K562 (cell line): ENCODE measurements around the gene PLCB4. TPM values are rescaled to one million over a fixed set of nuclear protein-coding genes. Genes with fewer than 3 reads are reported as not detected.

Source experiments
- ATAC-seq: fragments of 200-7000 bp; cut with Tn5 transposase; 3 replicates; pipeline ENCODE4 v1.9.1; 2020; ENCODE audit warnings: moderate library complexity
- BruUV-seq: library from RNA; stranded (reverse); fragments of 400-500 nt; replicated peaks from 2 replicates; lab custom pipeline; 2021; lab: Mats Ljungman, UMichigan
- CTCF ChIA-PET: fragments of 300-600 bp; formaldehyde crosslinking; extraction: SDS; loops from one replicate; lab custom pipeline; 2021; ENCODE audit warnings: low intra/inter-chr PET ratio; lab: Yijun Ruan, JAX
- POLR2A ChIA-PET: fragments of 300-600, 350-650 bp; sonication (Branson Sonifier 250); formaldehyde crosslinking; extraction: SDS; loops from one replicate; lab custom pipeline; 2021; ENCODE audit warnings: antibody characterized with exemption, inconsistent platforms; lab: Yijun Ruan, JAX
- DNase-seq, 4 experiments: peaks; one replicate each; pipeline versions ENCODE4 v3.0.0 to v3.0.0-alpha.2; 2011 to 2018; ENCODE audit warnings: low spot score in 3 of 4, mixed read lengths in 3 of 4; ENCODE audit errors: extremely low read depth in 1 of 4
- FAIRE-seq: peaks from 2 replicates; lab custom pipeline; 2011; peaks lifted over from hg19 to GRCh38; lab: Jason Lieb, UNC
- H2AFZ ChIP-seq: 2 replicates; pipeline ENCODE4 v1.6.0; 2011; ENCODE audit warnings: low read depth, low read length, control low read depth, inconsistent platforms
- H3K27ac ChIP-seq: fragments of 200-600 bp; 3 replicates; pipeline ENCODE4 v1.8.0; 2011; ENCODE audit warnings: low read depth, mild to moderate bottlenecking, control low read depth, inconsistent platforms, low read length, moderate library complexity, mixed read lengths; ENCODE audit errors: extremely low read depth
- H3K27me3 ChIP-seq, 2 experiments: fragments of 300-600 bp in 1 of 2; 2 replicates in 1 of 2; 3 replicates in 1 of 2; pipeline versions ENCODE4 v1.6.0 to v1.8.0; 2011; ENCODE audit warnings: inconsistent platforms in 2 of 2, low read length in 2 of 2, mild to moderate bottlenecking in 1 of 2, mixed read lengths in 1 of 2, moderate library complexity in 1 of 2; ENCODE audit not compliant: control insufficient read depth in 2 of 2, insufficient read depth in 2 of 2
- H3K36me3 ChIP-seq: fragments of 300-600 bp; 3 replicates; pipeline ENCODE4 v1.8.0; 2011; ENCODE audit warnings: mild to moderate bottlenecking, low read length, inconsistent platforms; ENCODE audit not compliant: control insufficient read depth, insufficient read depth
- H3K4me1 ChIP-seq, 2 experiments: fragments of 200-600 bp in 1 of 2; replicated peaks in 1 of 2; 2 replicates in 1 of 2; 3 replicates in 1 of 2; pipeline versions ENCODE4 v1.5.1 to v1.8.0; 2011; ENCODE audit warnings: inconsistent platforms in 2 of 2, low read length in 2 of 2, mild to moderate bottlenecking in 1 of 2, mixed read lengths in 1 of 2, moderate library complexity in 1 of 2; ENCODE audit not compliant: control insufficient read depth in 2 of 2, insufficient read depth in 2 of 2
- H3K4me2 ChIP-seq: 2 replicates; pipeline ENCODE4 v1.6.1; 2011; ENCODE audit warnings: low read length, control low read depth, inconsistent platforms, mixed read lengths; ENCODE audit not compliant: insufficient read depth
- H3K4me3 ChIP-seq: fragments of 200-600 bp; sonication (generic), shearing (Covaris generic); 2 replicates; pipeline ENCODE4 v1.5.1; 2016; ENCODE audit warnings: control low read depth, inconsistent platforms
- H3K79me2 ChIP-seq: fragments of 200-600 bp; 3 replicates; pipeline ENCODE4 v1.8.0; 2011; ENCODE audit warnings: low read length, inconsistent platforms; ENCODE audit not compliant: control insufficient read depth, insufficient read depth
- H3K9ac ChIP-seq, 2 experiments: 2 replicates each; pipeline versions ENCODE4 v1.6.0 to v1.6.1; 2011; ENCODE audit warnings: low read depth in 2 of 2, low read length in 2 of 2, control low read depth in 1 of 2, inconsistent platforms in 1 of 2, mild to moderate bottlenecking in 1 of 2, mixed read lengths in 1 of 2; ENCODE audit not compliant: insufficient read depth in 1 of 2
- H3K9me1 ChIP-seq: one replicate; pipeline ENCODE4 v1.6.0; 2011; ENCODE audit warnings: inconsistent platforms, mild to moderate bottlenecking, low read length, moderate library complexity; ENCODE audit not compliant: control insufficient read depth, insufficient read depth
- H3K9me3 ChIP-seq: replicated peaks from 2 replicates; pipeline ENCODE4 v1.5.1; 2011; ENCODE audit warnings: low read depth, low read length, inconsistent platforms; ENCODE audit not compliant: control insufficient read depth, insufficient read depth
- H4K20me1 ChIP-seq: replicated peaks from 2 replicates; pipeline ENCODE4 v1.6.1; 2011; ENCODE audit warnings: low read length, inconsistent platforms, mixed read lengths; ENCODE audit not compliant: control insufficient read depth, insufficient read depth
- HDAC6 ChIP-seq: IDR thresholded peaks from 2 replicates; pipeline ENCODE4 v1.6.1; 2012; ENCODE audit warnings: low read depth, mild to moderate bottlenecking, control low read depth, inconsistent platforms, low read length, moderate library complexity
- HNRNPL ChIP-seq: fragments of 200-400 bp; formaldehyde crosslinking; IDR thresholded peaks from 2 replicates; pipeline ENCODE4 v1.6.1; 2017; ENCODE audit warnings: low read depth, mild to moderate bottlenecking, low read length
- KDM1A ChIP-seq, 2 experiments: fragments of 450-650 bp; IDR thresholded peaks; 2 replicates each; pipeline ENCODE4 v1.6.1; 2016; ENCODE audit warnings: mild to moderate bottlenecking in 2 of 2
- MCM7 ChIP-seq, 2 experiments: fragments of 450-650 bp; IDR thresholded peaks; 2 replicates each; pipeline ENCODE4 v1.6.1; 2016 to 2018
- NCOA4 ChIP-seq: fragments of 450-650 bp; IDR thresholded peaks from 2 replicates; pipeline ENCODE4 v1.6.1; 2018; ENCODE audit warnings: mild to moderate bottlenecking; ENCODE audit not compliant: partially characterized antibody
- NUFIP1 ChIP-seq: fragments of 450-650 bp; IDR thresholded peaks from 2 replicates; pipeline ENCODE4 v1.6.1; 2018; ENCODE audit not compliant: partially characterized antibody
- PBX2 ChIP-seq, 2 experiments: IDR thresholded peaks in 1 of 2; conservative IDR thresholded peaks in 1 of 2; 2 replicates each; pipeline ENCODE4 v1.6.1; 2016; ENCODE audit warnings: low read depth in 2 of 2, mild to moderate bottlenecking in 1 of 2, missing compliant biosample characterization in 1 of 2, missing genetic modification characterization in 1 of 2, moderate library complexity in 1 of 2
- POLR2A ChIP-seq: fragments of 450-650 bp; conservative IDR thresholded peaks from 2 replicates; pipeline ENCODE4 v1.6.1; 2016
- RBM17 ChIP-seq: fragments of 200-400 bp; formaldehyde crosslinking; IDR thresholded peaks from 2 replicates; pipeline ENCODE4 v1.6.1; 2017; ENCODE audit warnings: low read depth, mild to moderate bottlenecking, low read length, borderline replicate concordance
- TCF7L2 ChIP-seq: fragments of 150-350 bp; IDR thresholded peaks from 2 replicates; pipeline ENCODE4 v1.6.1; 2016; ENCODE audit warnings: low read depth, mild to moderate bottlenecking, low read length, moderate library complexity
- ZNF274 ChIP-seq: IDR thresholded peaks from 2 replicates; pipeline ENCODE4 v1.6.1; 2011; ENCODE audit warnings: low read depth, mild to moderate bottlenecking, low read length, moderate library complexity, borderline replicate concordance
- ZNF589 ChIP-seq: fragments of 200-800 bp; sonication (Bioruptor generic); IDR thresholded peaks from 2 replicates; pipeline ENCODE4 v1.6.1; 2016; ENCODE audit warnings: low read depth, missing genetic modification characterization, missing compliant biosample characterization
- WGBS: fragments of 100-300 bp; shearing (Covaris generic); methylation state at CpG from one replicate; pipeline ENCODE4 v1.1.6; 2016; ENCODE audit warnings: low coverage, mixed read lengths; ENCODE audit not compliant: insufficient coverage; ENCODE audit errors: missing lambda C conversion rate; 5-methylcytosine and 5-hydroxymethylcytosine counted together
- in situ Hi-C: fragments of 300-500 bp; cut with MboI; formaldehyde crosslinking; loops from 4 replicates; pipeline ENCODE4 v1.15.0; 2018; ENCODE audit warnings: inconsistent platforms, mixed read lengths
- intact Hi-C: fragments of 100-400 bp; cut with micrococcal nuclease; formaldehyde crosslinking; loops from 2 replicates; pipeline ENCODE4 v1.14.2; 2022
- polyA plus RNA-seq, 8 experiments: library from polyadenylated mRNA; depleted of rRNA in 4 of 8; stranded (reverse) in 5 of 8; unstranded in 3 of 8; fragments of >200 nt; fragmentation: Nextera tagmentation in 2 of 8; fragmentation: Illumina TruSeq in 1 of 8; extraction: Ambion mirVana in 2 of 8; extraction: Trizol in 1 of 8; gene quantifications; 2 replicates each; pipeline versions ENCODE4 v1.2.1 to v1.2.3, GENCODE V29; 2011 to 2014; ENCODE audit warnings: inconsistent platforms in 1 of 8, missing spikeins in 1 of 8
- total RNA-seq, 7 experiments: library from RNA; depleted of rRNA in 6 of 7; stranded (reverse); fragments of >200 nt in 6 of 7; fragmentation: Illumina TruSeq in 2 of 7; extraction: Trizol in 2 of 7; gene quantifications; 2 replicates each; pipeline versions ENCODE4 v1.2.1 to v1.2.3, GENCODE V29; 2011 to 2021; ENCODE audit warnings: low replicate concordance in 1 of 7
- TF ChIP-seq, protein P1 (sequence below): fragments of 250-450 bp; sonication (Bioruptor Pico); IDR thresholded peaks from 2 replicates; pipeline ENCODE4 v1.9.0; 2021; ENCODE audit warnings: mild to moderate bottlenecking

The PLCB4 gene
- total and polyA plus RNA-seq, 9 of the 15 experiments (the other 6 are each of a cell fraction or from before 2014, with no cell fraction given), result 0.20 to 2.9 (median 0.52) TPM

- no peak for TF ChIP-seq HNRNPL
- no peak for TF ChIP-seq KDM1A (IDR thresholded peaks at IDR 0.05)
- no peak for TF ChIP-seq ZNF274
Measured at GRCh38 chr20:9413001-9413400, 344.1 kb downstream of the PLCB4 start (continued).

GRCh38 chr20:9415426-9415825 is 346.5 kb downstream of the PLCB4 start:
- H3K4me1 ChIP-seq, result no peaks in the 10 kb centered on the region
- no peak overlapping the region for H3K27ac ChIP-seq
- no peak for TF ChIP-seq TCF7L2
- TF ChIP-seq PBX2 (CRISPR knock-in tag; IDR thresholded peaks at IDR 0.05; ENCODE audit: low read depth), result no peak
- TF ChIP-seq PBX2 (tag; conservative IDR thresholded peaks at IDR 0.05; ENCODE audit: low read depth), result no peak
- TF ChIP-seq, protein P1, sequence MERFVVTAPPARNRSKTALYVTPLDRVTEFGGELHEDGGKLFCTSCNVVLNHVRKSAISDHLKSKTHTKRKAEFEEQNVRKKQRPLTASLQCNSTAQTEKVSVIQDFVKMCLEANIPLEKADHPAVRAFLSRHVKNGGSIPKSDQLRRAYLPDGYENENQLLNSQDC (CRISPR knock-in tag), result no peak
- TF ChIP-seq HDAC6, result no peak
- no peak for TF ChIP-seq POLR2A
- no peak for TF ChIP-seq MCM7 (IDR thresholded peaks at IDR 0.05)
- no peak for TF ChIP-seq ZNF589 (CRISPR knock-in tag)
- TF ChIP-seq NCOA4, result no peak
- no peak for TF ChIP-seq RBM17
- TF ChIP-seq ZNF274, result no peak
- no peak for TF ChIP-seq NUFIP1
- no peaks in the 10 kb centered on the region for H3K9me1 ChIP-seq
- no peaks in the 10 kb centered on the region for H3K9me3 ChIP-seq
- H3K4me2 ChIP-seq, result no peak overlapping the region
- WGBS, result 0% methylated on average over 1 of the region's 2 CpGs
- in situ Hi-C loops, result no loop called here
- H2AFZ ChIP-seq, result no peak overlapping the region
- no peaks in the 10 kb centered on the region for H3K27me3 ChIP-seq
- no peak for FAIRE-seq
- no peak for DNase-seq
- CTCF ChIA-PET, result no interaction called here
- no peaks in the 10 kb centered on the region for H3K36me3 ChIP-seq
- no peak overlapping the region for H3K4me3 ChIP-seq
- no peaks in the 10 kb centered on the region for H3K79me2 ChIP-seq
- intact Hi-C loops, result no loop called here
- no peaks in the 10 kb centered on the region for H4K20me1 ChIP-seq
- no peak overlapping the region for H3K9ac ChIP-seq
- BruUV-seq, result no TSS peak
- POLR2A ChIA-PET, result no interaction called here
- ATAC-seq, result no peak
